Body of pancreas (tissue), 4 donors: ENCODE data around the gene NKD1.

ENCODE experiments used
- POLR2A ChIP-seq, 3 donors: fragments of 450-650 bp; IDR thresholded peaks; one replicate each; pipeline ENCODE4 v1.6.1; 2016; ENCODE audit warnings: antibody characterized with exemption in 3 of 3, mild to moderate bottlenecking in 2 of 3
- TF ChIP-seq, protein P1 (sequence below), 7 experiments: fragments of 450-650 bp in 4 of 7; fragments of 200-600 bp in 3 of 7; sonication (generic) in 3 of 7; IDR thresholded peaks; one replicate each; pipeline ENCODE4 v1.5.1; 2016 to 2019; ENCODE audit warnings: antibody characterized with exemption in 7 of 7

DNA sequence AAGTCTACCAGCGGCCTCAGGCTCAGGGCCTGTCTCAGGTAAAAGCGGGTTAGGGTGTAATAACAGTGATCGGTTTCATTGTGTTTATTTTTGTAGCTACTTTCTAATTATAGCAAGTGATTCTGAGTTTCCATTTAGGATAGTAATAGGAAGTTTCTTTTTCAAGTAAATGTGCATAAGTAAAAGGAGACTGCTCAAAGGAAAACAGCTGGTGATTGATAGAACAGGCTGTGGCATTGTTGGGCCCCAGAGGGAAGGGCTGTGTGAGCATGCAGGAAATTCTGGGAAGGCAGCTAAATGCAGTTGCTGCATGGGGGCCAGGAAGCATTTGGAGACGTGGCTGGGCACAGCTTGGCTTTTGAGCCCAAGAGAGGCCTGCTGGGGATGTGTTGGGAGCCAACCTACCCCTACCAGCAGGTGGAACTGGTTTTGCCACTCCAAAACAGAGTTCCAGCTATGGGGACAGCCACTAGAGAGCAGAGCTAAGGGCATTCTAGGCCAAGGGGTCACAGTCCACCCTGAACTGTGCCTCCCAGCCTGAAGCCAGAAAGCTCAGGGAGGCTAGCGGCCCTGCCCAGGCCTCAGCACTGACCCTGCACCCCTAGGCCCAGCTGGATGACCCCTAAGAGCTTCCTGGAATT lies 120.3 kb downstream of the NKD1 start:
- TF ChIP-seq, protein P1, sequence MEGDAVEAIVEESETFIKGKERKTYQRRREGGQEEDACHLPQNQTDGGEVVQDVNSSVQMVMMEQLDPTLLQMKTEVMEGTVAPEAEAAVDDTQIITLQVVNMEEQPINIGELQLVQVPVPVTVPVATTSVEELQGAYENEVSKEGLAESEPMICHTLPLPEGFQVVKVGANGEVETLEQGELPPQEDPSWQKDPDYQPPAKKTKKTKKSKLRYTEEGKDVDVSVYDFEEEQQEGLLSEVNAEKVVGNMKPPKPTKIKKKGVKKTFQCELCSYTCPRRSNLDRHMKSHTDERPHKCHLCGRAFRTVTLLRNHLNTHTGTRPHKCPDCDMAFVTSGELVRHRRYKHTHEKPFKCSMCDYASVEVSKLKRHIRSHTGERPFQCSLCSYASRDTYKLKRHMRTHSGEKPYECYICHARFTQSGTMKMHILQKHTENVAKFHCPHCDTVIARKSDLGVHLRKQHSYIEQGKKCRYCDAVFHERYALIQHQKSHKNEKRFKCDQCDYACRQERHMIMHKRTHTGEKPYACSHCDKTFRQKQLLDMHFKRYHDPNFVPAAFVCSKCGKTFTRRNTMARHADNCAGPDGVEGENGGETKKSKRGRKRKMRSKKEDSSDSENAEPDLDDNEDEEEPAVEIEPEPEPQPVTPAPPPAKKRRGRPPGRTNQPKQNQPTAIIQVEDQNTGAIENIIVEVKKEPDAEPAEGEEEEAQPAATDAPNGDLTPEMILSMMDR (IDR thresholded peaks at IDR 0.05) = peak in 2 of 7 experiments; percentile 14 to 39
- no peak for TF ChIP-seq POLR2A (IDR thresholded peaks at IDR 0.05)
